Measurements from ENCODE around the gene TRIM42. TPM values are rescaled to one million over a fixed set of nuclear protein-coding genes. Genes with fewer than 3 reads are reported as not detected.

The TRIM42 gene
- total and polyA plus RNA-seq, 2 of the 8 experiments (the other 6 are each of a cell fraction or from before 2014, with no cell fraction given) = not detected

DNA sequence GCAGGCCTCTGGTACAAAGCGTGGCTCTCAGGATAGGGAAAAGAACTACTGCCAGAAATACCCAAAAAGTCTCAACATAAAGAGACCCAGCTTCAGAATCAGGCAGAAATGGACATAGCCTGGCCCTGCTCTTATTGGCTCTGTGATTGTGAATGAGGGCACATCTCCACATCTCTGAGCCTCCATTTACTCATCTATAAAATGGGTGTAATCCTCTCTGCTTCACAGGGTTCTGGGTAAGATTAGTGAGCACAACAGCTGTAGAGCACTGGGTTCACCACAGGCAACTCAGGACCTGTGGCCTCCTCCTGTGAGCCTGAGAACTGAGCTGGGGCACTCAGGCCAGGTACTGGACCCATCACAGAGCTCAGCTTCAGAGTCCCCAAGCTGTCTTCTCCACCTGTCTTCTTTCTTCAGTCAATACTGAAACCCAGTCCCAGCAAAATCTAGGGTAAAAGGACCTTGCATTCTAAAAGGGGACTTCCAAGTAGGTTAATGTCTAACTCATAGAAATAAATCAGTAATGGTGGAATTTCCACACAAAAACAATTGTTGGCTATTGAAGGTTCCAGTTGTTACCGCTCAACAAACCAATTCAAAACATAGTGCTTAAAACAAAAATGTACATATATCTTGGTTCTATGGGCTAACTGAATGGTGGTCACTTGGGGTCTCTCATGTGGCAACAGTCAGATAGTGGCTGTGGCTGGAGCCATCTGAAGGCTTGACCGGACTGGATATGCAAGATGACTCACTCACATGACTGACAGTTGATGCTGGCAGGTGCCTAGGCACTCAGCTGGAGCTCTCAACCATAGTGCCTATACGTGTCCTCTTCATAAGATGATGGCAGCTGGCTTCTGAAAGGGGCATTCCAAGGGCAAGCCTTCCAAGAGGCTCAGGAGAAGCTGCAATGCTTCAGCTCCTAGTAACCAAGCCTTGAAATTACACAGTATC, 47.3 kb downstream of the TRIM42 start (continued):
- TF ChIP-seq, protein P1, sequence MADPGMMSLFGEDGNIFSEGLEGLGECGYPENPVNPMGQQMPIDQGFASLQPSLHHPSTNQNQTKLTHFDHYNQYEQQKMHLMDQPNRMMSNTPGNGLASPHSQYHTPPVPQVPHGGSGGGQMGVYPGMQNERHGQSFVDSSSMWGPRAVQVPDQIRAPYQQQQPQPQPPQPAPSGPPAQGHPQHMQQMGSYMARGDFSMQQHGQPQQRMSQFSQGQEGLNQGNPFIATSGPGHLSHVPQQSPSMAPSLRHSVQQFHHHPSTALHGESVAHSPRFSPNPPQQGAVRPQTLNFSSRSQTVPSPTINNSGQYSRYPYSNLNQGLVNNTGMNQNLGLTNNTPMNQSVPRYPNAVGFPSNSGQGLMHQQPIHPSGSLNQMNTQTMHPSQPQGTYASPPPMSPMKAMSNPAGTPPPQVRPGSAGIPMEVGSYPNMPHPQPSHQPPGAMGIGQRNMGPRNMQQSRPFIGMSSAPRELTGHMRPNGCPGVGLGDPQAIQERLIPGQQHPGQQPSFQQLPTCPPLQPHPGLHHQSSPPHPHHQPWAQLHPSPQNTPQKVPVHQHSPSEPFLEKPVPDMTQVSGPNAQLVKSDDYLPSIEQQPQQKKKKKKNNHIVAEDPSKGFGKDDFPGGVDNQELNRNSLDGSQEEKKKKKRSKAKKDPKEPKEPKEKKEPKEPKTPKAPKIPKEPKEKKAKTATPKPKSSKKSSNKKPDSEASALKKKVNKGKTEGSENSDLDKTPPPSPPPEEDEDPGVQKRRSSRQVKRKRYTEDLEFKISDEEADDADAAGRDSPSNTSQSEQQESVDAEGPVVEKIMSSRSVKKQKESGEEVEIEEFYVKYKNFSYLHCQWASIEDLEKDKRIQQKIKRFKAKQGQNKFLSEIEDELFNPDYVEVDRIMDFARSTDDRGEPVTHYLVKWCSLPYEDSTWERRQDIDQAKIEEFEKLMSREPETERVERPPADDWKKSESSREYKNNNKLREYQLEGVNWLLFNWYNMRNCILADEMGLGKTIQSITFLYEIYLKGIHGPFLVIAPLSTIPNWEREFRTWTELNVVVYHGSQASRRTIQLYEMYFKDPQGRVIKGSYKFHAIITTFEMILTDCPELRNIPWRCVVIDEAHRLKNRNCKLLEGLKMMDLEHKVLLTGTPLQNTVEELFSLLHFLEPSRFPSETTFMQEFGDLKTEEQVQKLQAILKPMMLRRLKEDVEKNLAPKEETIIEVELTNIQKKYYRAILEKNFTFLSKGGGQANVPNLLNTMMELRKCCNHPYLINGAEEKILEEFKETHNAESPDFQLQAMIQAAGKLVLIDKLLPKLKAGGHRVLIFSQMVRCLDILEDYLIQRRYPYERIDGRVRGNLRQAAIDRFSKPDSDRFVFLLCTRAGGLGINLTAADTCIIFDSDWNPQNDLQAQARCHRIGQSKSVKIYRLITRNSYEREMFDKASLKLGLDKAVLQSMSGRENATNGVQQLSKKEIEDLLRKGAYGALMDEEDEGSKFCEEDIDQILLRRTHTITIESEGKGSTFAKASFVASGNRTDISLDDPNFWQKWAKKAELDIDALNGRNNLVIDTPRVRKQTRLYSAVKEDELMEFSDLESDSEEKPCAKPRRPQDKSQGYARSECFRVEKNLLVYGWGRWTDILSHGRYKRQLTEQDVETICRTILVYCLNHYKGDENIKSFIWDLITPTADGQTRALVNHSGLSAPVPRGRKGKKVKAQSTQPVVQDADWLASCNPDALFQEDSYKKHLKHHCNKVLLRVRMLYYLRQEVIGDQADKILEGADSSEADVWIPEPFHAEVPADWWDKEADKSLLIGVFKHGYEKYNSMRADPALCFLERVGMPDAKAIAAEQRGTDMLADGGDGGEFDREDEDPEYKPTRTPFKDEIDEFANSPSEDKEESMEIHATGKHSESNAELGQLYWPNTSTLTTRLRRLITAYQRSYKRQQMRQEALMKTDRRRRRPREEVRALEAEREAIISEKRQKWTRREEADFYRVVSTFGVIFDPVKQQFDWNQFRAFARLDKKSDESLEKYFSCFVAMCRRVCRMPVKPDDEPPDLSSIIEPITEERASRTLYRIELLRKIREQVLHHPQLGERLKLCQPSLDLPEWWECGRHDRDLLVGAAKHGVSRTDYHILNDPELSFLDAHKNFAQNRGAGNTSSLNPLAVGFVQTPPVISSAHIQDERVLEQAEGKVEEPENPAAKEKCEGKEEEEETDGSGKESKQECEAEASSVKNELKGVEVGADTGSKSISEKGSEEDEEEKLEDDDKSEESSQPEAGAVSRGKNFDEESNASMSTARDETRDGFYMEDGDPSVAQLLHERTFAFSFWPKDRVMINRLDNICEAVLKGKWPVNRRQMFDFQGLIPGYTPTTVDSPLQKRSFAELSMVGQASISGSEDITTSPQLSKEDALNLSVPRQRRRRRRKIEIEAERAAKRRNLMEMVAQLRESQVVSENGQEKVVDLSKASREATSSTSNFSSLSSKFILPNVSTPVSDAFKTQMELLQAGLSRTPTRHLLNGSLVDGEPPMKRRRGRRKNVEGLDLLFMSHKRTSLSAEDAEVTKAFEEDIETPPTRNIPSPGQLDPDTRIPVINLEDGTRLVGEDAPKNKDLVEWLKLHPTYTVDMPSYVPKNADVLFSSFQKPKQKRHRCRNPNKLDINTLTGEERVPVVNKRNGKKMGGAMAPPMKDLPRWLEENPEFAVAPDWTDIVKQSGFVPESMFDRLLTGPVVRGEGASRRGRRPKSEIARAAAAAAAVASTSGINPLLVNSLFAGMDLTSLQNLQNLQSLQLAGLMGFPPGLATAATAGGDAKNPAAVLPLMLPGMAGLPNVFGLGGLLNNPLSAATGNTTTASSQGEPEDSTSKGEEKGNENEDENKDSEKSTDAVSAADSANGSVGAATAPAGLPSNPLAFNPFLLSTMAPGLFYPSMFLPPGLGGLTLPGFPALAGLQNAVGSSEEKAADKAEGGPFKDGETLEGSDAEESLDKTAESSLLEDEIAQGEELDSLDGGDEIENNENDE (IDR thresholded peaks at IDR 0.05; ENCODE audit: insufficient replicate concordance, low read length) = no peak
- TF ChIP-seq SIX5 (IDR thresholded peaks at IDR 0.05; ENCODE audit: low read depth, low read length) (no peak), NANOG (IDR thresholded peaks at IDR 0.05; ENCODE audit: insufficient read depth, low read depth, low read length, poor library complexity, severe bottlenecking) (no peak), TAF1 (IDR thresholded peaks at IDR 0.05; ENCODE audit: low read depth, low read length) (no peak), TCF12 (IDR thresholded peaks at IDR 0.05; ENCODE audit: low read depth, low read length) (no peak), GTF2F1 (IDR thresholded peaks at IDR 0.05; ENCODE audit: borderline replicate concordance, low read depth, low read length) (no peak), TBP (IDR thresholded peaks at IDR 0.05; ENCODE audit: low read depth, low read length) (no peak), YY1 (IDR thresholded peaks at IDR 0.05; ENCODE audit: low read depth, low read length) (no peak)
- TF ChIP-seq, protein P2, sequence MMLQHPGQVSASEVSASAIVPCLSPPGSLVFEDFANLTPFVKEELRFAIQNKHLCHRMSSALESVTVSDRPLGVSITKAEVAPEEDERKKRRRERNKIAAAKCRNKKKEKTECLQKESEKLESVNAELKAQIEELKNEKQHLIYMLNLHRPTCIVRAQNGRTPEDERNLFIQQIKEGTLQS (IDR thresholded peaks at IDR 0.05; ENCODE audit: insufficient read depth, low read depth, low read length) = no peak
